SKM-1 treated with dmso at 0.1 percent for 144 hours (cell line): ENCODE data around the gene ITGBL1.

Experiments used
- DNase-seq: peaks from one replicate; lab custom pipeline; 2025; ENCODE audit not compliant: unreplicated experiment; lab: John Stamatoyannopoulos, UW

ITGBL1 gene

GRCh38 chr13:101452519-101453485 is at the start of gene ITGBL1:
Gene ITGBL1, plus strand, starts transcription at chr13:101452675. Its CDS starts 159 bp downstream, at chr13:101452834.
- DNase-seq = no peak

- DNase-seq = no peak
Observed at GRCh38 chr13:101406791-101407190, 45.7 kb upstream of the ITGBL1 start.

- DNase-seq = no peak
Observed at GRCh38 chr13:101408154-101408553, 44.3 kb upstream of the ITGBL1 start.

- DNase-seq = no peak
Observed at GRCh38 chr13:101408992-101409656, 43.4 kb upstream of the ITGBL1 start.

- DNase-seq = no peak
Observed at GRCh38 chr13:101412076-101412475, 40.4 kb upstream of the ITGBL1 start.

- DNase-seq = no peak
Observed at GRCh38 chr13:101415358-101416174, 36.9 kb upstream of the ITGBL1 start.

GRCh38 chr13:101416181-101417042 is 36.1 kb upstream of the ITGBL1 start, which contains the start of gene NALCN:
Gene NALCN, minus strand, starts transcription at chr13:101416508. Its CDS starts 17,382 bp downstream, at chr13:101399126.
- no peak for DNase-seq

- DNase-seq = no peak
Observed at GRCh38 chr13:101417043-101417406, 35.5 kb upstream of the ITGBL1 start.

- DNase-seq = no peak
Observed at GRCh38 chr13:101417501-101417900, 35.0 kb upstream of the ITGBL1 start.

- no peak for DNase-seq
Observed at GRCh38 chr13:101423872-101424271, 28.6 kb upstream of the ITGBL1 start.

GRCh38 chr13:101424381-101425155 is 27.9 kb upstream of the ITGBL1 start:
- DNase-seq = no peak

GRCh38 chr13:101425156-101425471 is 27.4 kb upstream of the ITGBL1 start:
- no peak for DNase-seq

GRCh38 chr13:101425623-101426022 is 26.9 kb upstream of the ITGBL1 start:
- no peak for DNase-seq

GRCh38 chr13:101429733-101430132 is 22.7 kb upstream of the ITGBL1 start:
- DNase-seq = no peak

GRCh38 chr13:101433895-101434294 is 18.6 kb upstream of the ITGBL1 start:
- no peak for DNase-seq

GRCh38 chr13:101434486-101434885 is 18.0 kb upstream of the ITGBL1 start:
- no peak for DNase-seq

- DNase-seq = no peak
Observed at GRCh38 chr13:101447852-101448251, 4.6 kb upstream of the ITGBL1 start.

GRCh38 chr13:101449790-101450748 is 2.4 kb upstream of the ITGBL1 start:
- DNase-seq = no peak

- no peak for DNase-seq
Observed at GRCh38 chr13:101450749-101451130, 1.7 kb upstream of the ITGBL1 start.
